ENCODE measurements around the gene TBCE.
"Not testable (repeated sequence)": the region's sequence is repeated elsewhere in the genome, so short reads cannot be mapped to it uniquely, and the experiment has no call there.

TBCE gene

DNA sequence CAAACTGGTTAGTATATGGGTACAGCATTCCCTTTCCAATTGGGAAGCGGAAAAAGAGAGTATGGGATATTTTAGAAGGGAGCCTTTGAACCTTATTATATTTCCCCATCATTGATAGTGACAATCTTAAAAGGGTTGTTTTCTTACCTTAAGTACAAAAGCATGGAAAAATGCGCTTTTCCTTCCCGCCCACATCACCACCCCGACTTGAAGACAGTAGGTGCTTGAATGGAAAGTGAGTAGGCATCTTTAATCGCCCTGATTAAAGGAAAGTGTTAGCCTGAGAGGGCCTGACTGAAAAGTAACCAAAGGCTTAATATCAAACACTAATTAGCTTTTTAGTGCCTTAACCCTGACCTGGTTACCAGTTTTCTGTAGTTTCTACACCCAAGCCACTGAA, 23.5 kb upstream of the TBCE start:
- TF ChIP-seq, protein P1, sequence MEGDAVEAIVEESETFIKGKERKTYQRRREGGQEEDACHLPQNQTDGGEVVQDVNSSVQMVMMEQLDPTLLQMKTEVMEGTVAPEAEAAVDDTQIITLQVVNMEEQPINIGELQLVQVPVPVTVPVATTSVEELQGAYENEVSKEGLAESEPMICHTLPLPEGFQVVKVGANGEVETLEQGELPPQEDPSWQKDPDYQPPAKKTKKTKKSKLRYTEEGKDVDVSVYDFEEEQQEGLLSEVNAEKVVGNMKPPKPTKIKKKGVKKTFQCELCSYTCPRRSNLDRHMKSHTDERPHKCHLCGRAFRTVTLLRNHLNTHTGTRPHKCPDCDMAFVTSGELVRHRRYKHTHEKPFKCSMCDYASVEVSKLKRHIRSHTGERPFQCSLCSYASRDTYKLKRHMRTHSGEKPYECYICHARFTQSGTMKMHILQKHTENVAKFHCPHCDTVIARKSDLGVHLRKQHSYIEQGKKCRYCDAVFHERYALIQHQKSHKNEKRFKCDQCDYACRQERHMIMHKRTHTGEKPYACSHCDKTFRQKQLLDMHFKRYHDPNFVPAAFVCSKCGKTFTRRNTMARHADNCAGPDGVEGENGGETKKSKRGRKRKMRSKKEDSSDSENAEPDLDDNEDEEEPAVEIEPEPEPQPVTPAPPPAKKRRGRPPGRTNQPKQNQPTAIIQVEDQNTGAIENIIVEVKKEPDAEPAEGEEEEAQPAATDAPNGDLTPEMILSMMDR (IDR thresholded peaks at IDR 0.05; ENCODE audit: extremely low read depth, insufficient read depth, missing control alignments), result no peak
- DNase-seq (ENCODE audit: low spot score), result no peak
- in situ Hi-C loops (cut with MboI; ENCODE audit: low pct_unique_long_range_greater_than_20kb, low sequenced_read_pairs, unreplicated experiment), result no loop called here

DNA sequence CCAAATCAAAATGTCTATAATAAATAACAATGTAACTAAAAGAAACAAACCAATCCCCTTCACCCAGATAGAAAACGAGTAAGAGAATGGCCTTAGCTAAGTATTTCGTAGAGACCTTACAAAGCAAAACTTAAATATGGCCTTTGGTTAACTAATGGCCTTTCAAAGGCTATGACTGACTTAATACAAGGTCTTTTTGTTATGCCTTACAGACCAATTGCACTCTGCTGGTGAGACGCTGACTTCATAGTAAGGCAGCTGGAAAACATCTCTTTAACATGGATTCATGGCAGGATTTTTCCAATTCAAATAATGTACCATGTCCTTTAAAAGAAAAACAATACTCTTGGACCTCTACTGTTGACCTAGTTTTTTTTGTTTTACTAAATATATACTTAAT, 15.8 kb upstream of the TBCE start:
- in situ Hi-C loops (cut with MboI; ENCODE audit: low pct_unique_long_range_greater_than_20kb, low sequenced_read_pairs, unreplicated experiment), result no loop called here
- DNase-seq (ENCODE audit: low spot score), result no peak
- TF ChIP-seq, protein P1 (IDR thresholded peaks at IDR 0.05; ENCODE audit: extremely low read depth, insufficient read depth, missing control alignments), result no peak

DNA sequence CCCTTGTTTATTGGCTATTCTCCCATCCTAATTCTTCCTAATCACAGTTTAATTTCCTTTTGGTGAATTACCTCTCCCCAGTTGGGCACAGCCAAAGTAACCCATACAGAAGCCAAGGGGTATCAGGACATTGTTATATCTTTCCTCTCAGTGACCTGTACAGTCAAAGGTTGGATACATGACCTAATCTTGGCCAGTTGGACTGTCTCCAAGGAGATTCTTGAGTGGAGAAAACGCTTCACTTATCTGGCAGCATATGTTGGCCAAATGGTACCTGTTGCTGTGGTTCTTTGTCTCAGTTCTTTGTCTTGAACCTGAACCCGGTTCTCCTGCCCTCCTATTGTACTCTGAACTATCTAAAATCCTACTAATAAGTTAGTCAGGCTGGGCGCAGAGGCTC, 15.3 kb upstream of the TBCE start:
- DNase-seq (ENCODE audit: low spot score), result no peak
- TF ChIP-seq, protein P1 (IDR thresholded peaks at IDR 0.05; ENCODE audit: extremely low read depth, insufficient read depth, missing control alignments), result no peak
- in situ Hi-C loops (cut with MboI; ENCODE audit: low pct_unique_long_range_greater_than_20kb, low sequenced_read_pairs, unreplicated experiment), result no loop called here

DNA sequence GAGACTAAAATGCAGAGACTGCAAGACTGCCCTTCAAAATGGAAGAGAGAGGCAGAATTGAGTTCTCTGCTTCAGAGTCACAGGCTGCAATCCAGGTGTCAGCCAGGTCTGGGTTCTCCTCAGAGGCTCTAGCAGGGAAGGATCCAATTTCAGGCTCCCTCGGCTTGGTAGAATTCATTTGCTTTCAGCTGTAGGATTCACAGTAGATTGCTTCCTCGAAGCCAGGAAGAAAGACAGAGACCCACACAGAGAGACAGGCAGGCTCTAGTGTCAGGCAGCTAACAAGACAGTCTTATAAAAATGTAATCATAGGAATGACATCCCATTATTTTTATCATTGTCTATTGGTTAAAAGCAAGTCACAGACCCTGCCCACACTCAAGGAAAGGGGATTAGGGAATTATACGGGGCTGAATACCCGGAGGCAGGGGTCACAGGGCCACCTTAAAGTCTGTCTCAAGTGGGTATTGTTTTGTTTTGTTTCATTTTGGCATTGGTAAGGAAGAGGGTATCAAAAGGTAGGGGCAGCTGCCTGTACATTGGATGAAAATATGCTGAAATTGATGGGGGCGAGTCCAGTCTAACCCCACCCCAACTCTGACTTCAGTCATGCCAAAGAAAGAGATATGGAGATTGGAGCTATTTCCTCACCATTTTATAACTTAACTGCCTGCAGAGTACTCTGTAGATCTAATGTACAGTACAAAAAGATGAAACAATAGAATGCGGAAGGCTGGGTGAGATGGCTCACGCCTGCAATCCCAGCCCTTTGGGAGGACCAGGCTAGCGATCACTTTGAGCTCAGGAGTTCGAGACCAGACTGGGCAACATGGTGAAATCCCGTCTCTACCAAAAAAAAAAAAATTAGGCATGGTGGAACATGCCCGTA, 9.5 kb upstream of the TBCE start:
- TF ChIP-seq, protein P1 (IDR thresholded peaks at IDR 0.05; ENCODE audit: extremely low read depth, insufficient read depth, missing control alignments), result no peak
- in situ Hi-C loops (cut with MboI; ENCODE audit: low pct_unique_long_range_greater_than_20kb, low sequenced_read_pairs, unreplicated experiment), result no loop called here
- no peak for DNase-seq (ENCODE audit: low spot score)

DNA sequence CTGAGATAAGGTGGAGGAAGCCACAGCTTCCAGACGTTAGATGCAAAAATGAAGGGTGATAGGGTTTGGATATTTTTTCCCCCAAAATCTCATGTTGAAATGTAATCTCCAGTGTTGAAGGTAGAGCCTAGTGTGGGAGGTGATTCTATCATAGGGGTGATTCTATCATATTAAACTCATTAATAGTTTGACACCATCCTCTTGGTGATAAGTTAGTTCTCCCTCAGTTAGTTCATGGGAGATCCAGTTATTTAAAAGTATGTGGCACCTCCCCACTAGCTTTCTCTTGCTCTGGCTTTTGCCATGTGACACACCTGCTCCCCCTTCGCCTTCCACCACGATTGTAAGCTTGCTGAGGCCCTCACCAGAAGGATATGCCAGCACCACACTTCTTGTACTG, 8.3 kb upstream of the TBCE start:
- no peak for DNase-seq (ENCODE audit: low spot score)
- TF ChIP-seq, protein P1 (IDR thresholded peaks at IDR 0.05; ENCODE audit: extremely low read depth, insufficient read depth, missing control alignments), result no peak
- in situ Hi-C loops (cut with MboI; ENCODE audit: low pct_unique_long_range_greater_than_20kb, low sequenced_read_pairs, unreplicated experiment), result no loop called here

DNA sequence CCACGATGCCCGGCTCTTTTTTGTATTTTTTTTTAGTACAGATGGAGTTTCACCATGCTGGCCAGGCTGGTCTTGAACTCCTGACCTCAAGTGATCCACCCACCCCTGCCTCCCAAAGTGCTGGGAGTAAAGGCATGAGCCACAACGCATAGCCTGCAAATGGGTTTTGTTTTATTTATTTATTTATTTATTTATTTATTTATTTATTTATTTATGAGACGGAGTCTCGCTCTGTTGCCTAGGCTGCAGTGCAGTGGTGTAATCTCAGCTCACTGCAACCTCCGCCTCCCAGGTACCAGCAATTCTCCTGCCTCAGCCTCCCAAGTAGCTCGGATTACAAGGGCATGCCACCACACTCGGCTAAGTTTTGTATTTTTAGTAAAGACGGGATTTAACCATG, 3.0 kb upstream of the TBCE start:
- in situ Hi-C loops (cut with MboI; ENCODE audit: low pct_unique_long_range_greater_than_20kb, low sequenced_read_pairs, unreplicated experiment), result not testable (repeated sequence)

DNA sequence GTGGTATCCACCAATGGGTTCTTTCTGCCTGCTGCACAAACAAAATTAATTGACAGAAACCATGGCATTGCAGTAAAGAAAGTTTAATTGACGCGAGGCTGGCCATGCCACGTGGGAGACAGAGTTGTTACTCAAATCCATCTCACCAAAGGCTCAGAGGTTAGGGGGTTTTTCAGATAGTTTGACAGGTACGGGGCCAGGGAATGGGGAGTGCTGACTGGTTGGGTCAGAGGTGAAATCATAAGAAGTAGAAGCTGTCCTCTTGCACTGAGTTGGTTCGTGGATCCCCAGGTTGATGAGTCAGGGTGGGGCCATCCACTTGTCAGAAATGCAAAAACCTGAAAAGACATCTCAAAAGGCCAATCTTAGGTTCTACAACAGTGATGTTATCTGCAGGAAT, 941 bp upstream of the TBCE start:
- TF ChIP-seq, protein P1 (IDR thresholded peaks at IDR 0.05; ENCODE audit: extremely low read depth, insufficient read depth, missing control alignments), result no peak
- in situ Hi-C loops (cut with MboI; ENCODE audit: low pct_unique_long_range_greater_than_20kb, low sequenced_read_pairs, unreplicated experiment), result no loop called here
- DNase-seq (ENCODE audit: low spot score), result no peak

More for the DNA sequence above, 3.0 kb upstream of the TBCE start:
- DNase-seq (ENCODE audit: low spot score), result not testable (repeated sequence)

Measured in GM13977 (cell line).